ENCODE measurements around the gene EPB41L4B.
"Not testable (repeated sequence)": the region's sequence is repeated elsewhere in the genome, so short reads cannot be mapped to it uniquely, and the experiment has no call there.

The EPB41L4B gene

DNA sequence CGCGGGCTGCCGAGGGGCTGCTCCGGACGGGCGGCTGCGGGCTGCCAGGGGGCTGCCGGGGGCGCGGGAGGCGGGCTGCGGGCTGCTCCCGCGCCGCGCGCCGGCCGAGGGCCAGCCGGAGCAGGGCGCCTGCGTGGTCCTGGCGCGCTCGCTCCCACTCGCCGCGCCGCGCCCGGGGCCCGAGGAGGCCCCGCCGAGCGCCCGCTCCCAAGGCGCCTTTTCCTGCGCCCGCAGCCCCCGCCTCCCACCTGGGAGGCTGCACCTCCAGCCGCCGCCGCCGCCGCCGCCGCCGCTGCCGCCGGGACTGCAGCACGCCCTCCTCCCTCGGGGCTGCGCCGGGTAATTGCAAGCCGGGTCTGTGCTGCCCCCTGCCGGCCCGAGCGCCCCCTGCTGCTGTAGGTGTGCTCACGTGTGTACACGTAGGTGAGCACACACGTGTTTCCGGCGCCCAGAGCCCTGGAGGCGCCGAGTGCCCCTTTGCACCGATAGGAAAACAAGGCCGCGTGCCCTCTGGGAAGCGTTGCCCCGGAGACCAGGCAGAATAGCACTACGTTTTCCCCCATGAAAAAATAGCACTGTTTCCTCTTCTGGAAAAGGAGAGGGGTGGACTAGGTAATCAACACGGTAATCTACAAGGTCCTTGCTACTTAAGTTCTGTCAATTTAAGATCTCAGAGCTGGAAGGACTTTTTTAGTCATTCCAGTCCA lies at the start of gene EPB41L4B:
EPB41L4B (minus strand) TSS at position 318 of the 707 bp plus-strand sequence. CDS start 613 bp downstream, outside the sequence.
- peak; percentile 67 for DNase-seq

DNA sequence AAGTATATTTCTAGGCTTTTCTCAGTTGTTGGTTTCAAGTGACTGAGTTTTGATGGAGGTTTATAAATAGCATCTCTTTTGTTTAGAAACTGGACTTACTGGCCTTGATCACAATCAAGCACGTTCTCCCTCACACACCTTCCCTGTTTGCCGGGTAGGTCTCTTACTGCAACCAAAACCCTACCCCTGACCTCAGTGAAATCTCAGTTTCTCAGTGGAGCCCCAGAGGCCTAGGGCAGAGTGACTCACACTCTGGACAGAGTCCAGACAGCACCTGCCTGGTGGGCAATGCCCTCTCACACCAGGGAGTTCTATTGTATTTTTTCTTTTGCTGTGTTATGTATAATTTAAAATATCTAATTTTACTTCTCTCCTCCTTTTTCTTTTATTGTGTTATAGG lies 48.4 kb upstream of the EPB41L4B start:
- DNase-seq: no peak

DNA sequence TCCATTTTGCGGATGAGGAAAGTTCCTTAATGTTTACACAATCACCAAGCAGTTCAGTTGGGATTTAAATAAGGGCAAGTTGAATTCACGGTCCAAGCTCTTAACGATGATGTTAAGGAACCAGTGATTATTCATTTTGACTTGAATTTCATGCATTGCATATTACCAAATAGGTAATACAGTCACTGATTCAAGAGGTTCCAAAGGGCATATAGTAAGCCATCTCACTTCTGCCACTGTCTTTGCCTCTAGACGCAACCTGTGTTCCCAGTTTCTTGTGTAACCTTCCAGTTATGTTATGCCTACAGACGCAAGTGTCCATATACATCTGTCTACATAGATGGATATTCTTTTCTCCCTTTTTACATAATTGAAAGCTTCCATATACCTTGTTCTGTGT lies 39.9 kb upstream of the EPB41L4B start:
- no peak for DNase-seq

DNA sequence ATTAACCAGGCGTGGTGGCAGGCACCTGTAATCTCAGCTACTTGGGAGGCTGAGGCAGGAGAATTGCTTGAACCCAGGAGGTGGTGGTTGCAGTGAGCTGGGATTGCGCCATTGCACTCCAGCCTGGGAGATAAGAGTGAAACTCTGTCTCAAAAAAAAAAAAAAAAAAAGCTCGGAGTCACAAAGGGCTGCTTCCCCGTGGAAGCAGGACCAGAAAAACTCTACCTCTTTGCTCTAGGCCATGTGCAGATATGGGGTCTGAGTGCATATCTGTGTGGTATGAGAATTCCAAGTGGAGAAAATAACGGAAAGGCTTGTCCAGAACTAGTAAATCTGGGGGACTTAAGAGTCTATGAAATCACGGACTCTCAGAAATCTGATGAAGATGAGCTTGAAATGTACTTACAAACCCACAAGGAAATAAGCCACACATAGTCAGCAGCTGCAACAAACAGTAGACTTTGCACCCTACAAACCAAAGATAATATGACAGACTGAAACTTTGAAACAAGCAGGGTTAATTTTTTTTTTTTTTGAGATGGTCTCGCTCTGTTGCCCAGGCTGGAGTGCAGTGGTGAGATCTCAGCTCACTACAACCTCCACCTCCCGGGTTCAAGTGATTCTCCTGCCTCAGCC lies 38.2 kb upstream of the EPB41L4B start:
- DNase-seq: not testable (repeated sequence)

DNA sequence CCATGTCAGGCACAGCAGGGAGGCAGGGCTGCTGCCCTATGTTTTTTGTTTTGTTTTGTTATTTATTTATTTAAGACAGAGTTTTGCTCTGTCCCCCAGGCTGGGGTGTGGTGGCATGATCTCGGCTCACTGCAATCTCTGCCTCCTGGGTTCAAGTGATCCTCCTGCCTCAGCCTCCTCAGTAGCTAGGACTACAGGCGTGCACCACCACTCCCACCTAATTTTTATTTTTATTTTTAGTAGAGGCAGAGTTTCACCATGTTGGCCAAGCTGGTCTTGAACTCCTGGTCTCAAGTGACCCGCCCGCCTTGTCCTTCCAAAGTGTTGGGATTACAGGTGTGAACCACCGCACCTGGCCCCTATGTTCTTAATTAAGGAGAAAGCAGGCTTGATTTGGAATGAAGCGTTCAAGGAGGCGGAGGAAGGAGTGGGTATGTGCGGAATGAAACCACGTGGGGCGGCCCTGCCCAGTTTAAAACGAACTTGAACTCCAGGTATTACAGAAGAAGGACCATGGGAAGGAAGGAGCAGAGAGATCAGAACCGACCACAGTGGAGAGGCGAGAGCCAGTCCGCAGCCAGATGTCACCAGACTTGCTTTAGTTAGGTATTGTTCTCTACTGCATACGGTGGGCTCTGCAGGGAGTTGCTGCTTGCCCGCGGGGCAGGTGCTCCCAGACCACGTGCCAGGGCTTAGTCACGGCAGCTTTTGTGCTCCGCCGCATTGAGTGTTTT lies 34.9 kb upstream of the EPB41L4B start:
- DNase-seq: no peak

DNA sequence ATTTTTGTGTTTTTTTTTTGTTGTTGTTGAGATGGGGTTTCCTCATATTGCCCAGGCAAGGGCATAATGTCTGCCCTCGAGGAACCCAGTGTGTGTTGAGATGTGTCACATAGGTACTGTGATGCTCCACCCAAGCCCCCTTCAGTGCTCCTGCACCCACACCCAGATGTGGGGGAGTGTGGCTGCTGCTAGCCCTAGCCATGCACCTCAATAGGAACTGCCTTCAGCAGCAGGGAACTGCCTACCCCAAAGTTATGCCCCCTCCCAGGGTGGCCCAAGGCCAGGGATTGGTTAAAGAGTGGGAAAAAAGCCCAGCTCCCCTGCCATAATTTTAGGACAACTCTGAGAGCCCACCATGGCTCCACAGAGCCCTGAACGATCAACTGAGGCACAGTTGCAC lies 33.3 kb upstream of the EPB41L4B start:
- DNase-seq: no peak

DNA sequence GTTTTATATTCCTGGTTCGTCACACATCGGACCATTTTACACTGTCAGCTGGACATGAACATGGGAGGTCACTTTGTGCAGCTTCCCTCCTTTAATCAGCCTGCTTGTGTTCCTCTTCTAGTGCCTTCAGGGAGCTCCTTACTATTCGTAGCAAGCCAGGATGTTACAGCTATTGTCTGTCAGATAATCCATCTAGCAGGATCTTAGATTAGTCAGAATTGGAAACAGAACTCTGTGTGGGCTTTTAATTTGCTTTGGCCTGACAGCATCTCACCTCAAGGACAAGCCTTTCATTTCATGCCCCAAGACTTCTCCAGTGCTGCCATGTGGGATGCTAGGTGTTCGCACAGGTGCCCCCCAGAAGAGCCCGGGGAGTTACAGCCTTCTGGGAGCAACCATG lies 30.2 kb upstream of the EPB41L4B start:
- no peak for DNase-seq

DNA sequence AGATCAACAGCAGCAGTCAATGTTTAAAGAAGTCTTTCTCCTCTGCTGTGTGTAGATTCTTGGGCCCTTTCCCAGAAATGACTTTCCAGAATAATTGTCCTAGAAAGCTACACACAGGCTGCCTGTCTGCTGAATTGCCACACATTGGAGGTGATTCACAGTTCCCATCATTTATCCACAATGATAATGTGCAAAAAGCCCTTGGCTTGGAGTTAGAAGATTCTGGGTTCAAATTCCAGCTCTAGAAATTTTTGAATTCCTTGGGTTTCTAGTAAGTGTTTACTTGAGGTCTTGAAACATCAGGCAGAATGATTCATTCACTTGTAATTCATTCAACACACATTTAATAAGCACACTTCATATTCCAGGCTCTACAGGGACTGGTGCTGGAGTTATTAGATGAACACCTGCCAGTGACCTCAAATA lies 28.6 kb upstream of the EPB41L4B start:
- no peak for DNase-seq

DNA sequence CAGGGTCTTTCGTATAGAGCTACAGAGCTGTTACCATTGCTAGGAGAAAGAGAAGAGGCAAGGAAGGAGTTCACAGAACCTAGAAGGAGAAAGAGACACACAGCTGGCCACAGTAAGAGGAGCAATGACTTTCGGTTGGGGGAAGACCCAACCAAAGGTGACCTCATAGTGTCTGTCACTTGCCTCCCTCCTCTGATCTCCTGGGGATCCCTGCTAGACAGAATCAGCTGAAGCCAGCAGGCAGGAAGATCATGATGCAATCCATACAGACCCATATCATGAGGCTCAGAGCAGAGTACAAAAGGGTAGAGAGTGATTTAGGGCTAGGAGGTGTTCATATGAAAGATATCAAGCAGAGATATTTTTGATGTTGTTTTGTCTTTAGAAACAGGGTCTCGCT lies 26.0 kb upstream of the EPB41L4B start:
- no peak for DNase-seq

DNA sequence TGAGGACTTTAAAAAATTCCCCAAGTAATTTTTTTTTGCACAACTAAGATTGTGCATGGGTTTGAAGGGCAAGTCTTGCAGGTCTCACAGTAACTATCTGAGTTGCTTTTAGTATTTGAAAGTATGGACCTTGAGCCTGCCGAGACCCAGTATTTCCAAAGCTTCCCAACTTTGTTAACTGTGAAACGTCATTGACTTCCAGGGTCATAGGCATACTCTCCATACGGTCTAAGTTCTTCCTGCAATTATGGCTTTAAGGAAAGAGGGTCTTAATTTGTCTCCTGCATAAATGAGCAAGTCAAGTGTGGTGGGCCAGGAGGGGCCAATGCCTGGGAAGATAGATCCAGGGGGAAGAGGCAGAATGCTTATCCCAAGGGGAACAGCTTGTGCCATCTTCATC lies 24.0 kb upstream of the EPB41L4B start:
- no peak for DNase-seq

DNA sequence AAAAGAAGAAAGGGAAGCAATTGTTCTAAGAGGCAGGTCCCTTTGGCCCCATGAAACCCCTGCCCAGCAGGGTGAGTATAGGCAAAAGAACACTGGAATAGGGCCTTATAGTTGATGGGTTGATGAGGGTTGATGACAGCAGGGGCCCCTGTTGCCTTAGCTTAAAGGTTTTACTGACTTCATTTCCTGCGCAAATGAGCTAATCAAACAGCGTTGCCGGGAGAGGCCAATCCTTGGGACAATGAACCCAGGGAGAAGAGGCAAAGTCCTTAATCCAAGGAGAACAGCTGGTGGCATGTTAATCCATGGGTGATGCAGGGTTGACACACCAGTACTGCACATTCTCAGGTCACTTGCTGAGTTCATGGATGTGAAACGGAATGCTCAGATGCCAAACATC lies 22.0 kb upstream of the EPB41L4B start:
- no peak for DNase-seq

DNA sequence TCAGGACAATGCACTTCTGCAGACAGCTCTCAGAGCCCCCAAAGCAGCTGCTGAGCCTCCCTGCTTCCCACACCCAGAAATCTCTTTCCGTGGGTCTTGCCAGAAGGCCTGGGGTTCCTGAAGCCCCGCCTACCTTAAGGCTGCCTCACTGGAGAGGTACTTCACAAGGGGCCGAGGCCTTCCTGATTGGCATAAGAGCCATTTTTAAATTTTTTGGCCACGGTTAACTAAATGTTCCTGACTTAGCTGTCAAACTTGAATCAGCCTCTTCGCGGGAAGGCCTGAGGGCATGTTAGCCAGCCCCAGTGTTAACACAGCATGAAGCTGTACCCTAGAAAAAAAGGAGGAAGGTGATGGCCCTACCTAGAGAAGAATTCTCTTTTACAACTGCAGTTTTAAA lies 20.7 kb upstream of the EPB41L4B start:
- no peak for DNase-seq

DNA sequence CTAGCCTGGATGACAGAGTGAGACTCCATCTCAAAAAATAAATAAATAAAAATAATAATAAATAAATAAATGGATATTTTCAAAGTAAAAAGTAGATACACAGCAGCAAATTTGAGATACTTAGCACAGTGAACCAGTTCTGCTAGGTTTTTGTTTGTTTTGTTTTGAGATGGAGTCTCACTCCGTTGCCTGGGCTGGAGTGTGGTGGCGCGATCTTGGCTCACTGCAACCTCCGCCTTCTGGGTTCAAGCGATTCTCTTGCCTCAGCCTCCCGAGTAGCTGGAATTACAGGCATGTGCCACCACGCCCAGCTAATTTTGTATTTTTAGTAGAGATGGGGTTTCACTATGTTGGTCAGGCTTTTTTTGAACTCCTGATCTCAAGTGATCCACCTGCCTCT lies 20.1 kb upstream of the EPB41L4B start:
- DNase-seq: not testable (repeated sequence)

DNA sequence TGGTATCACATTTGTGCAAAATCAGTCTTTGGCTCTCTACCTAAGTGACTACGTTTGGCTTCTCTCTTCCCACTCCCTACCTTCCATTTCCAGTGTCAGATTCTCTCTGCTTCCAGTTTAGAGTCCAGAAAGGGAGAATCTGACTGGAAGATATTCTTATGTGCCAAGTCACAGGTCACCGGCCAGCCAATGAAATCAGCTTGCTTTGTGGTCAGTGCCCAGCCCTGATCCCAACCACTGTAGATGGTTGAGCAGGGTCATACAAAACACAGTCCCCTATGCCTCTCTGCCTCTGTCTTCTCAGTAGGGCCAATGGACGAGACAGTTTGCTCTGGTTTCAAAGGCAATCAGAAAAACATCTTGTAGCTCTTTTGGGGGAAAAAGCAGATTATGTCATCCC lies 15.6 kb upstream of the EPB41L4B start:
- no peak for DNase-seq

DNA sequence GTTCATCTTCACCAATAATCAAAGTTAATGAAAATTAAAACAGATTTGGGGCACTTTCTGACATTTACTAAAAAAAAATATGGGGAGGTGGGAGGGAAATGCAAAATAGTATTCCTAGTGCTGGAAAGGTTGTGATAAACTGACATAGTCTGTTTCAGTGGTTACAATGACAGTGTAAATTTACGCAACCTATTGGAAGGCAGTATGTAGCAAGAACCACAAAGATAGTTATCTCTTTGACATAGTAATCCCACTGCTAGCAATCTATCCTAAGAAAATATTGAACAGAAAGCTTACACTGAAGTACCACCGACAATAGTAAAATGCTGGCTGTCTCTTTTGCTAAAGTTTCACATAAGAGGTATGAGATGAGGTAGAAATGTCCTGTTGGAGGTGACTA lies 15.1 kb upstream of the EPB41L4B start:
- no peak for DNase-seq

DNA sequence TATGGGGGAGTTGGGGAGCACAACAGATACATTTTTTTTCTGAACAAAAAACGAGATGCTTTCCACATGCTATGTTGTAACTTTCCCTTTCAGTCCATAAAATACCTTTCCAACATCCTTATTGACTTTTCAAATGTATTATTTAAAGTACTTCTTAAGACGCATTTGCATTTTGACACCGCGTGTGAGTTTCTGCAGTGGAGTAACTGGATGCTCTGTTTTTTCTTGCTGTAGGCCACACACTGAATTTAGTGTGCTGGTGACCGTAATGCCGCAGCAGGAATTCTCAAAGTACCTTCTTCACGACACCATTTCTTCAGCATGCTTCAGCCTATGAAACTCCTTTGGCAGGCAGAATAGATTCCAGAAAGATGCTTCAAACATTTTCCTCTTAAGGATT lies 14.3 kb upstream of the EPB41L4B start:
- no peak for DNase-seq

DNA sequence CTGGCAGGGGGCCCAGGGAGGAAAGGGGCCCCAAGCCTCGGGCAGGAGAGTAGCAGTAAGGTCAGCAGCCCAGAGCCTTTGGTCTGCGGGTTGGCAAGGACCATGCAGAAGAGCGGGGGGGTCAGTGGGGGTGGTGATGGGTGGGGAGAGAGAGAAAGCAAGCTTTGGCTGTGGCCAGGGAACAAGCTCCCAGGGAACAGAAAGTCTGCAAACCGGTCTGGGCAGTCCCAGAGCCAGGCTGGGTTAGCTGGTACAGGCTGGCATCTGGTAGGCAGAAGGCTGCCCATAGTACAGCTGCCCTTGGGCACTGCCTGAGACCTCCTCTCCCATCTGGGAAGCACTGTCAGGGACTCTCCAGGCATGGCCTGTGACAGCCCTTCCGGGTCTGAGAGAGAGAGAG lies 10.5 kb upstream of the EPB41L4B start:
- no peak for DNase-seq

DNA sequence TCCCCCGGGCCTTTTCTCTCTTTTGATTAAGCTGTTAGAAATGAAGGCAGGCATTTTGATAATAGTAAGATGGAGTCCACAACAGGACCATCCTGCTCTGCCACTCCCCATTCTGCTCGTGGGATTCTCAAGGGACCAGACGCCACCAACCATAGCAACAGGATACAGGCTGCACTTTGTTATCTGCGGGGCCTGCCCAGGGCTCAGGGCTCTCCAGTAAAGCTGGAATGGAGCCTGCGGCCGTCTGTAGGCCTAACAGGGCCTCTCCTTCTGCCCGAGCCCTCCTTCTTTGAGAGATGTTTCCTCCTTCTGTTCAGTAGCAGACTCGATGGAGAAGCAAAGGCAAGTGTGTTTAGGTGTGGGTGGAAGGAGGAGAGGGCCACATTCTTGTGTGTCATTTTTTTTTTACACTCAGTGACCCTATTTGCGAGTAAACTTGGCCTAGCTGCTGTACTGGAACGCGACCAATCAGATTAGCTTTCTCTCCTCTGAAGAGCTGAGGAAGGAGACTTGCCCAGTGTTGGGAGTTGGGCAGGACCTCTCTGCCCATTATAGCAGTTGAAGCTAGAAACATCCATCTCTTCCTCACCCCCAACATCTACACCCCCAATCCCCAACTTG lies 8.9 kb upstream of the EPB41L4B start:
- DNase-seq: no peak

DNA sequence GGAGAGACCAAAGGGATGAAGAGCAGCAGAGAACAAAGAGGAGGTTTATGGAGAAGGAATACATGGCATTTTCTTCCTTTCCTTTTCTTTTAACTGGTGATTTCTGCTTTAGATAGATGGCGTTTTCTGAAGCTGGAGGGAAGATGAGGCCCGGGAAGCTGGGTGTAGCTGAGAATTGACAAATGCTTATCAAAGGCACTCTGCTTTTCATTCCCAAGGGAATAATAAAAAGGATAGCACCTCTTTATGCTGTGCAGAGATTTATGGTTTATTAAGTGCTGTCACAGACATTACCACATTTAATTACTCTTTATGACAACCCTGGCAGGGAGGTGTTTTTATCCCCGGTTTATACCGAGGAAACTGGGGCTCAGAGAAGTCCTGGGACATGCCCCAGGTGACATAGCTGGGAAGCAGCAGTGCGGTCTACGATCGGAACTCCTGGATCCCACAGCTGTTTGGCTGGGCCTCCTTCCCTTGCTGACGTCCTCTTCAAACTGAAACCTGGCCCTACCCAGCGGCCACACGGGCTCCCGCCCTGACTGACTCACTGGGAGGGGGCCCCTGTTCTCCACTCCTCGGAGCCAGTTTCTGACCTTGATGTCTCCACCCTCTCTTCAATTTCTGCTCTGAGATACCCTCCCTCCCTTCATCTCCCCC lies 8.2 kb upstream of the EPB41L4B start:
- no peak for DNase-seq

DNA sequence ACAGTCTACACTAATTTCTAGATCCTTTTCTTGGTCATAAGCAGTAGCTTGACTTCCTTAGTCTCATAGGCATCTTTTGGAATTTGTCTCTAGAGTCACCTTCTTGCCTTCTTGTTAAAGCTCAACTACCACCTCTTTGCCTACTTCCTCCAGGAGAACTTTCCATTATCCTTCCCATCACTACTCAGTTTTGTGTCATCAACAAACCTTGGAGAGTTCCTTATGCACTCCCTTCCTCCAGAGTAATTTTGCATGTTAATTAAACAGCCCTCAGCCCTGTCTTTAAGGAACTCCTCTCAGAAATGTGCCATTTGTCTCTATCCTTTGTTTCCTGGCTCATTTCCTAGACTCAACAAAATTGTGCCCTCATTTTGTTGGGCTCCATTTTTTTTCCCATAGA lies 4.2 kb upstream of the EPB41L4B start:
- DNase-seq: no peak

DNA sequence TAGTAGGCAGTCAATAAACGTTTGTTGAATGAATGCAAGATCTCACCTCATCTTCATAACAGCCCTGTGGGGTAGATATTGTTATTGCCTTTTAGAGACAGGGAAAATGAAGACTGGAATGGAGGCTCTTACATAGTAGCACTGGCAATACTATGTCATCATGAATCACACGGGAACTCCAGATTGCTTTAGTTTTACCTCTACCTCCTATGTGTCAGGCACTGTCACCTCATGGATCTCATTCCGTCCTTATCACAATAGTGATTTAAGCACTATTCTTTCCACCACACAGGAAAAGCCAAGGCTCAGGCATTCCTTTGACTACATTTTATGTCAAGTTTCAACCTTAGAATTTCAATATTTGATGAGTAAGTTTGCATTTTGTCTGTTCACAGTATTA lies 2.9 kb upstream of the EPB41L4B start:
- no peak for DNase-seq

DNA sequence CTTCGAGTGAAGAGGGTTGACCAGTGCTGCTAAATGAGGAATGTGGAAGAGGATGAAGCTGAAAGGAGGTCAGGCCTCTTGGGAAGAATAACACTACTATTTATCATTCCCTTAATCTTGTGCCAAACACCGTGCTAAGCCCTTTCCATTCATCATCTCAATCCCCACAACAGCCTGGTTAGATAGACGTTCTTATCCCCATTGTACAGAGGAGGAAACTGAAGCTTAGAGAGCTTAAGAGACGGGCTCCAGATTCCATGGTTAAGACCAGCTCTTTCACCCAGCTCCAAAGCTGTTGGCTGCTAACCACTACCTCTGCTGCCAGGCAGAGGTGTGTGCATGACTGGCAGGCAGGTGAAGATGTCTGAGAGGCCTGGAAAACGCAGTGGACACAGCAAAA lies 868 bp upstream of the EPB41L4B start:
- DNase-seq: no peak

DNA sequence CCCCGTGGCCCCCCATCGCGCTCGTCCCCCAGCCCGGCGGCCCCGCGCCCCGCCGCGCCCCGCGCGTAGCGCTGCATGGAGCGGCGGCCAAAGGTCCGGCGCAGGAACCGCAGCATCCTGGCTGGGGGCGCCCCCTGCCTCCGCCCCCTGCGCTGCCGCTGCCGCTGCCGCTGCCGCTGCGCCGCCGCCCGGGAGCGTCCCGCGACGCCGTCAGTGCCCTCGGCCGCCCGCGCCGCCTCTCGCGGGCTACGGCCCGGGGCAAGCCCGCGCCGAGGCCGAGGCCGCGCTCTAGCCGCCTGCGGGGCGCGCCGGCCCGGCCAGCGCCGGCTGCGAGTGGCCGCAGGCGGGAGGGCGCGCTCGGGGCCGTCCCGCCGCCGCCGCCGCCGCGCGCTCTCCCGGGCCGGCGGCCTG lies 523 bp downstream of the EPB41L4B start:
- DNase-seq: no peak
